Esophagus (tissue), 2 donors: ENCODE measurements around the gene TESK1. TPM values are rescaled to one million over a fixed set of nuclear protein-coding genes. Genes with fewer than 3 reads are reported as not detected.
A peak's percentile ranks its signal among the peaks of the same experiment; 100 is the strongest.

Experiments
- H3K27ac ChIP-seq, 2 donors: one replicate each; pipeline ENCODE4 v1.5.1; 2013; ENCODE audit warnings: low read depth in 2 of 2, mild to moderate bottlenecking in 2 of 2, inconsistent platforms in 1 of 2, low read length in 1 of 2, moderate library complexity in 1 of 2
- H3K27me3 ChIP-seq, 2 donors: one replicate each; pipeline ENCODE4 v1.6.1; 2013; ENCODE audit warnings: low read length in 2 of 2, control low read depth in 1 of 2, mild to moderate bottlenecking in 1 of 2; ENCODE audit not compliant: insufficient read depth in 2 of 2, control insufficient read depth in 1 of 2
- H3K36me3 ChIP-seq, 2 donors: one replicate each; pipeline ENCODE4 v1.6.1; 2013; ENCODE audit warnings: low read length in 1 of 2; ENCODE audit not compliant: control insufficient read depth in 2 of 2, insufficient read depth in 2 of 2
- H3K4me1 ChIP-seq, 2 donors: one replicate each; pipeline ENCODE4 v1.6.1; 2013; ENCODE audit warnings: low read length in 1 of 2; ENCODE audit not compliant: control insufficient read depth in 2 of 2, insufficient read depth in 2 of 2
- H3K4me3 ChIP-seq, 2 donors: one replicate each; pipeline ENCODE4 v1.5.1; 2013; ENCODE audit warnings: low read length in 2 of 2, mild to moderate bottlenecking in 2 of 2, low read depth in 1 of 2, moderate library complexity in 1 of 2
- H3K9me3 ChIP-seq, 2 donors: one replicate each; pipeline ENCODE4 v1.6.1; 2013; ENCODE audit warnings: mild to moderate bottlenecking in 2 of 2, low read depth in 1 of 2, low read length in 1 of 2, moderate library complexity in 1 of 2; ENCODE audit not compliant: control insufficient read depth in 2 of 2, insufficient read depth in 1 of 2
- WGBS, 2 donors: extraction: QIAGEN DNeasy Blood & Tissue Kit; methylation state at CpG; one replicate each; pipeline ENCODE4 v1.1.7; 2013; 5-methylcytosine and 5-hydroxymethylcytosine counted together
- polyA plus RNA-seq, 2 donors: library from polyadenylated mRNA; stranded (reverse); fragments of 200-250 nt; gene quantifications; one replicate each; pipeline ENCODE4 v1.2.3, GENCODE V29; 2013
- donor health status: healthy with polysubstance abuse.
- donor health status: Bipolar disorder and iron deficiency.

Gene TESK1
- polyA plus RNA-seq, 2 donors: 15.3 to 22.7 TPM

GRCh38 chr9:35651956-35652828 lies 47.1 kb downstream of the TESK1 start:
- H3K27me3 ChIP-seq: no peaks in the 10 kb centered on the region
- no peaks in the 10 kb centered on the region for H3K36me3 ChIP-seq
- no peaks in the 10 kb centered on the region for H3K9me3 ChIP-seq
- H3K4me3 ChIP-seq: no peak overlapping the region
- no peak overlapping the region for H3K27ac ChIP-seq
- 76 to 81% methylated on average over 7 of the region's 7 CpGs for WGBS, 2 donors
- H3K4me1 ChIP-seq: no peaks in the 10 kb centered on the region

DNA sequence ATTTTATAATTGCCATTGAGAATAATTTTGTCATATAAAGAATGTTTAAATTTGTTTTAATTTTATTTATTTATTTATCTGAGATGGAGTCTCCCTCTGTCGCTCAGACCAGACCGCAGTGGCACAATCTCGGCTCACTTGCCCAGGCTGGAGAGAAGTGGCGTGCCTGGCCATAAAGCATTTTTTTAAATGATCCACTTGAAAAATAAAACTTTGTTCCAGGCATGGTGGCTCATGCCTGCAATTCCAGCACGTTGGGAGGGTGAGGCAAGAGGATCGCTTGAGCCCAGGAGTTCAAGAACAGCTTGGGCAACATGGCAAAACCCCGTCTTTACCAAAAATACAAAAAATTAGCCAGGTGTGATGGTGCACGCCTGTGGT lies 47.8 kb downstream of the TESK1 start:
- WGBS, 2 donors: 91 to 93% methylated on average over 8 of the region's 8 CpGs
- Histone ChIP-seq H3K27ac (no peak overlapping the region), H3K4me1 (no peaks in the 10 kb centered on the region)

GRCh38 chr9:35653611-35654010 lies 48.5 kb downstream of the TESK1 start:
- H3K27ac ChIP-seq: no peak overlapping the region
- no peaks in the 10 kb centered on the region for H3K4me1 ChIP-seq
- H3K4me3 ChIP-seq: no peak overlapping the region
- WGBS, 2 donors: 91 to 94% methylated on average over 2 of the region's 2 CpGs
- H3K27me3 ChIP-seq: no peaks in the 10 kb centered on the region
- no peaks in the 10 kb centered on the region for H3K9me3 ChIP-seq
- H3K36me3 ChIP-seq: no peaks in the 10 kb centered on the region

More for the DNA sequence above, 47.8 kb downstream of the TESK1 start:
- H3K36me3 ChIP-seq: no peaks in the 10 kb centered on the region
- H3K4me3 ChIP-seq: no peak overlapping the region
- H3K9me3 ChIP-seq: no peaks in the 10 kb centered on the region
- no peaks in the 10 kb centered on the region for H3K27me3 ChIP-seq

- 76 to 83% methylated on average over 17 of the region's 17 CpGs for WGBS, 2 donors
- no peaks in the 10 kb centered on the region for H3K4me1 ChIP-seq
- peaks cover 0 to 6% of the 10 kb centered on the region in 2 donors for H3K36me3 ChIP-seq
- no peak overlapping the region for H3K4me3 ChIP-seq
- peak overlapping the region in 1 of 2 donors; percentile 44 for H3K27ac ChIP-seq
- no peaks in the 10 kb centered on the region for H3K9me3 ChIP-seq
- no peaks in the 10 kb centered on the region for H3K27me3 ChIP-seq
Measured at GRCh38 chr9:35656348-35656747, 51.3 kb downstream of the TESK1 start.

GRCh38 chr9:35656831-35657545 lies 51.9 kb downstream of the TESK1 start:
- Histone ChIP-seq H3K4me1 (peaks cover 0 to under 1% of the 10 kb centered on the region in 2 donors), H3K27me3 (no peaks in the 10 kb centered on the region), H3K27ac (peak overlapping the region; percentile 93 to 97), H3K36me3 (peaks cover 2 to 6% of the 10 kb centered on the region in 2 donors), H3K9me3 (no peaks in the 10 kb centered on the region), H3K4me3 (peak overlapping the region; percentile 5 to 79)
- WGBS, 2 donors: 28 to 29% methylated on average over 25 of the region's 25 CpGs

- peak within 1 kb of the TSS; percentile 93 to 97 for H3K27ac ChIP-seq
- no peaks in the 10 kb centered on the region for H3K27me3 ChIP-seq
- peaks cover 0 to 6% of the 10 kb centered on the region in 2 donors for H3K4me1 ChIP-seq
- H3K36me3 ChIP-seq: peaks cover 5 to 6% of the 10 kb centered on the region in 2 donors
- WGBS, 2 donors: 1% methylated on average over 42 of the region's 42 CpGs
- peak within 1 kb of the TSS; percentile 79 to 92 for H3K4me3 ChIP-seq
- H3K9me3 ChIP-seq: no peaks in the 10 kb centered on the region
Measured at GRCh38 chr9:35657546-35658136, 52.6 kb downstream of the TESK1 start, which contains the start of gene RMRP. Gene RMRP (minus strand): TSS chr9:35658019.

DNA sequence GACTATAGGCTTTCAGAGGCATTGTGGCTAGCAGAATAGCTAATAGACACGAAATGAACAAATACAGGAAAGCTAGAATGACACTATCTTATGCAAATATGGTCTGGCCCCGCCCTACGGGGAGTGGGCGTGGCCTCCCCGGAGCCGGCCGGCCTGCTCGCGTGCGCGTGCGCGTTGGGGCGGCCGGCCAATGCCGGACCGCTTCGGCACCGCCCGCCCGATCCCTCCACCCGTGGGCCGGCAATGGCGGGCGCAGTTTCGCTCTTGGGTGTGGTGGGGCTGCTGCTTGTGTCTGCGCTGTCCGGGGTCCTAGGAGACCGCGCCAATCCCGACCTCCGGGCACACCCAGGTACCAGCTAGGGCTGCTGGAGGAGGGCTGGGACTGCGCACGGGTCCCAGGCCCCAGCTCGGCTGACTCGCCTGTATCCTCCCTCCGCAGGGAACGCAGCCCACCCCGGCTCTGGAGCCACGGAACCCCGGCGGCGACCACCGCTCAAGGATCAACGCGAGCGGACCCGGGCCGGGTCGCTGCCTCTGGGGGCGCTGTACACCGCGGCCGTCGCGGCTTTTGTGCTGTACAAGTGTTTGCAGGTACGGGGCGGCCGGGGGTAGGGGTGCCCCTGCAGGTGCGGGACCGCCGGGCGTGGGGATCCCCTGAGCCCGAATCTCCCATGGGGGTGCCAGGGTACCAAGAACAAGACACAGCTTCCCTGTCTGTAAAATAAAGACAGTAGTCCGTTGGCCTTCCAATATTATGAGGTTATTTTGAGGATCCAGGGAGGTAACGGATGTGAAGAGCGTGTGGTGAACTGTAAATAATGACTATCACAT lies 53.3 kb downstream of the TESK1 start, which contains the start of gene CCDC107:
CCDC107 (plus strand) TSS at position 156 of the 831 bp plus-strand sequence; CDS start at position 244, 88 bp downstream.
- Histone ChIP-seq H3K27me3 (no peaks in the 10 kb centered on the region), H3K36me3 (peaks cover 5 to 6% of the 10 kb centered on the region in 2 donors), H3K4me1 (peaks cover 0 to 6% of the 10 kb centered on the region in 2 donors), H3K9me3 (no peaks in the 10 kb centered on the region), H3K4me3 (peak within 1 kb of the TSS; percentile 79 to 92), H3K27ac (peak within 1 kb of the TSS; percentile 93 to 97)
- WGBS, 2 donors: 0% methylated on average over 58 to 67 of the region's 67 CpGs

- H3K4me1 ChIP-seq: peaks cover 3 to 6% of the 10 kb centered on the region in 2 donors
- peaks cover 5 to 6% of the 10 kb centered on the region in 2 donors for H3K36me3 ChIP-seq
- no peaks in the 10 kb centered on the region for H3K27me3 ChIP-seq
- 2 to 3% methylated on average over 2 of the region's 2 CpGs for WGBS, 2 donors
- H3K27ac ChIP-seq: peak overlapping the region; percentile 93 to 97
- H3K9me3 ChIP-seq: no peaks in the 10 kb centered on the region
- peak overlapping the region; percentile 79 to 92 for H3K4me3 ChIP-seq
Measured at GRCh38 chr9:35658968-35659220, 53.8 kb downstream of the TESK1 start.

GRCh38 chr9:35659340-35659739 lies 54.3 kb downstream of the TESK1 start:
- no peaks in the 10 kb centered on the region for H3K27me3 ChIP-seq
- H3K4me1 ChIP-seq: peaks cover 3 to 7% of the 10 kb centered on the region in 2 donors
- no peaks in the 10 kb centered on the region for H3K9me3 ChIP-seq
- 57 to 59% methylated on average over 3 of the region's 3 CpGs for WGBS, 2 donors
- peak overlapping the region in 1 of 2 donors; percentile 97 for H3K27ac ChIP-seq
- peaks cover 5 to 6% of the 10 kb centered on the region in 2 donors for H3K36me3 ChIP-seq
- H3K4me3 ChIP-seq: no peak overlapping the region
